ENCODE measurements around the gene TTC9B.

GRCh38 chr19:40254714-40255418, 36.7 kb upstream of the TTC9B start:
- TF ChIP-seq CTCF (IDR thresholded peaks at IDR 0.05; ENCODE audit: low read depth, low read length, missing input control) = no peak
- TF ChIP-seq JUND (IDR thresholded peaks at IDR 0.05) = no peak
- TF ChIP-seq REST (IDR thresholded peaks at IDR 0.05) = no peak
- no peak for TF ChIP-seq MAX (IDR thresholded peaks at IDR 0.05)

Measured in liver (tissue), 3 donors.